WTC11 (cell line): Measurements from ENCODE around the gene FBRS.

Experiments used
- CTCF ChIP-seq: fragments of 200-600 bp; IDR thresholded peaks from 2 replicates; pipeline ENCODE4 v1.8.0; 2022; ENCODE audit warnings: antibody characterized with exemption
- SMAD4 ChIP-seq: sonication (generic); formaldehyde crosslinking; IDR thresholded peaks from 2 replicates; pipeline ENCODE4 v1.8.0; 2022; ENCODE audit warnings: mild to moderate bottlenecking, missing genetic modification reagents
- TEAD1 ChIP-seq: sonication (generic); formaldehyde crosslinking; IDR thresholded peaks from 2 replicates; pipeline ENCODE4 v1.8.0; 2022; ENCODE audit warnings: mild to moderate bottlenecking, missing genetic modification reagents
- TF ChIP-seq, protein P1 (sequence below): sonication (generic); formaldehyde crosslinking; IDR thresholded peaks from 2 replicates; pipeline ENCODE4 v1.8.1; 2023; ENCODE audit warnings: mild to moderate bottlenecking, missing genetic modification reagents, borderline replicate concordance

DNA sequence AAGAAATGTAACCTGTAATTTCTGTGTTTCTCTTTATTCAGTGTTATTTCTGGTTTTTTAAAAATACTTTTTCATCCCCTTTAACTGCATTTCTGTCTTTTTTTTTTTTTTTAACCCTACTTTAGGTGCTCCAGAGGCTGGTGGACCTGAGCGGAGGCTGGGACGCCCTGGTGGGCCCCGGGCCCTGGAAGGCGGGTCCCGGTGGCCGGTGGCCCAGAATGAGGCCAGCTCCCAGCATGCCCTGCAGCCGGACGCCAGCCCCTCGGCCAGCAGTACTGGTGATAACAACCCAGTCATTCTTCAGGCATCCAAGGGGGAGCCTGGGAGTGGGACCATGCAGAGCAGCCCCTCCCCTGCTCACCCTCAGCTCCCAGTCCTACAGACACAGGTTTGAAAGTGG lies 42.3 kb downstream of the FBRS start:
- TF ChIP-seq CTCF (no peak), TEAD1 (CRISPR knock-in tag) (no peak), SMAD4 (CRISPR knock-in tag) (no peak)
- TF ChIP-seq, protein P1, sequence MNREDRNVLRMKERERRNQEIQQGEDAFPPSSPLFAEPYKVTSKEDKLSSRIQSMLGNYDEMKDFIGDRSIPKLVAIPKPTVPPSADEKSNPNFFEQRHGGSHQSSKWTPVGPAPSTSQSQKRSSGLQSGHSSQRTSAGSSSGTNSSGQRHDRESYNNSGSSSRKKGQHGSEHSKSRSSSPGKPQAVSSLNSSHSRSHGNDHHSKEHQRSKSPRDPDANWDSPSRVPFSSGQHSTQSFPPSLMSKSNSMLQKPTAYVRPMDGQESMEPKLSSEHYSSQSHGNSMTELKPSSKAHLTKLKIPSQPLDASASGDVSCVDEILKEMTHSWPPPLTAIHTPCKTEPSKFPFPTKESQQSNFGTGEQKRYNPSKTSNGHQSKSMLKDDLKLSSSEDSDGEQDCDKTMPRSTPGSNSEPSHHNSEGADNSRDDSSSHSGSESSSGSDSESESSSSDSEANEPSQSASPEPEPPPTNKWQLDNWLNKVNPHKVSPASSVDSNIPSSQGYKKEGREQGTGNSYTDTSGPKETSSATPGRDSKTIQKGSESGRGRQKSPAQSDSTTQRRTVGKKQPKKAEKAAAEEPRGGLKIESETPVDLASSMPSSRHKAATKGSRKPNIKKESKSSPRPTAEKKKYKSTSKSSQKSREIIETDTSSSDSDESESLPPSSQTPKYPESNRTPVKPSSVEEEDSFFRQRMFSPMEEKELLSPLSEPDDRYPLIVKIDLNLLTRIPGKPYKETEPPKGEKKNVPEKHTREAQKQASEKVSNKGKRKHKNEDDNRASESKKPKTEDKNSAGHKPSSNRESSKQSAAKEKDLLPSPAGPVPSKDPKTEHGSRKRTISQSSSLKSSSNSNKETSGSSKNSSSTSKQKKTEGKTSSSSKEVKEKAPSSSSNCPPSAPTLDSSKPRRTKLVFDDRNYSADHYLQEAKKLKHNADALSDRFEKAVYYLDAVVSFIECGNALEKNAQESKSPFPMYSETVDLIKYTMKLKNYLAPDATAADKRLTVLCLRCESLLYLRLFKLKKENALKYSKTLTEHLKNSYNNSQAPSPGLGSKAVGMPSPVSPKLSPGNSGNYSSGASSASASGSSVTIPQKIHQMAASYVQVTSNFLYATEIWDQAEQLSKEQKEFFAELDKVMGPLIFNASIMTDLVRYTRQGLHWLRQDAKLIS (CRISPR knock-in tag), result no peak
